GM13977 (cell line): ENCODE results near the gene VPS13D.

Experiments used
- DNase-seq: peaks from one replicate; pipeline ENCODE4 v3.0.0; 2012; ENCODE audit warnings: low spot score
- CTCF ChIP-seq: IDR thresholded peaks from 2 replicates; pipeline ENCODE4 v1.5.1; 2012; ENCODE audit warnings: mild to moderate bottlenecking, control low read depth; ENCODE audit not compliant: insufficient read depth; ENCODE audit errors: extremely low read depth, missing control alignments
- in situ Hi-C: fragments of 300-500 bp; cut with MboI; formaldehyde crosslinking; loops from one replicate; pipeline ENCODE4 v1.12.0; 2022; ENCODE audit warnings: low sequenced_read_pairs, low pct_unique_long_range_greater_than_20kb, mixed read lengths, inconsistent platforms; ENCODE audit not compliant: unreplicated experiment

The VPS13D gene

GRCh38 chr1:12541274-12542137 lies 311.7 kb downstream of the VPS13D start:
- no peak for TF ChIP-seq CTCF
- in situ Hi-C loops: no loop called here
- no peak for DNase-seq

GRCh38 chr1:12542138-12542465 lies 312.3 kb downstream of the VPS13D start:
- no peak for TF ChIP-seq CTCF
- in situ Hi-C loops: no loop called here
- DNase-seq: no peak

GRCh38 chr1:12542616-12543592 lies 313.1 kb downstream of the VPS13D start:
- no peak for TF ChIP-seq CTCF
- in situ Hi-C loops: no loop called here
- DNase-seq: no peak

GRCh38 chr1:12543740-12544154 lies 313.9 kb downstream of the VPS13D start:
- no peak for TF ChIP-seq CTCF
- no peak for DNase-seq
- in situ Hi-C loops: no loop called here

- in situ Hi-C loops: no loop called here
- no peak for TF ChIP-seq CTCF
- DNase-seq: no peak
Measured at GRCh38 chr1:12544357-12544756, 314.5 kb downstream of the VPS13D start.

GRCh38 chr1:12544992-12545391 lies 315.2 kb downstream of the VPS13D start:
- in situ Hi-C loops: no loop called here
- DNase-seq: no peak
- no peak for TF ChIP-seq CTCF
